Panc1 (cell line): ENCODE results near the gene ROBO1. TPM values are rescaled to one million over a fixed set of nuclear protein-coding genes. Genes with fewer than 3 reads are reported as not detected.

Experiments
- ATAC-seq: fragments of 200-7000 bp; cut with Tn5 transposase; 2 replicates; pipeline ENCODE4 v1.9.1; 2020; ENCODE audit warnings: mild to moderate bottlenecking, moderate library complexity
- BruUV-seq: library from RNA; stranded (reverse); fragments of 400-500 nt; replicated peaks from 2 replicates; lab custom pipeline; 2021; lab: Mats Ljungman, UMichigan
- CTCF ChIA-PET: fragments of 300-600 bp; sonication (Branson Sonifier 250); formaldehyde crosslinking; loops from one replicate; lab custom pipeline; 2022; ENCODE audit warnings: antibody characterized with exemption; lab: Charles Lee
- POLR2A ChIA-PET: fragments of 300-600 bp; sonication (Branson Sonifier 250); formaldehyde crosslinking; loops from one replicate; lab custom pipeline; 2022; ENCODE audit warnings: antibody characterized with exemption; lab: Charles Lee
- DNase-seq: peaks from one replicate; pipeline ENCODE4 v3.0.0-alpha.2; 2010; ENCODE audit warnings: low read depth, low spot score
- H3K27ac ChIP-seq: 2 replicates; pipeline ENCODE4 v1.5.1; 2011; ENCODE audit warnings: mild to moderate bottlenecking, low read length, inconsistent platforms
- H3K27me3 ChIP-seq: fragments of 200-500 bp; sonication (Bioruptor generic); 2 replicates; pipeline ENCODE4 v1.6.0; 2014; ENCODE audit warnings: low read length, inconsistent platforms; ENCODE audit not compliant: control insufficient read depth, insufficient read depth
- H3K36me3 ChIP-seq: fragments of 200-500 bp; sonication (Bioruptor generic); 2 replicates; pipeline ENCODE4 v1.5.1; 2014; ENCODE audit warnings: inconsistent platforms, mild to moderate bottlenecking, low read length, moderate library complexity; ENCODE audit not compliant: control insufficient read depth, insufficient read depth
- H3K4me1 ChIP-seq: 2 replicates; pipeline ENCODE4 v1.5.1; 2011; ENCODE audit warnings: inconsistent platforms, mild to moderate bottlenecking, low read length, moderate library complexity; ENCODE audit not compliant: control insufficient read depth, insufficient read depth
- H3K4me3 ChIP-seq, 2 experiments: 2 replicates each; pipeline ENCODE4 v1.5.1; 2011 to 2012; ENCODE audit warnings: low read depth in 2 of 2, low read length in 2 of 2, mild to moderate bottlenecking in 2 of 2, inconsistent platforms in 1 of 2, moderate library complexity in 1 of 2
- H3K9me3 ChIP-seq: fragments of 200-500 bp; sonication (Bioruptor generic); 2 replicates; pipeline ENCODE4 v1.5.1; 2014; ENCODE audit warnings: low read depth, mild to moderate bottlenecking, inconsistent platforms, low read length, moderate library complexity; ENCODE audit not compliant: control insufficient read depth, insufficient read depth
- POLR2AphosphoS5 ChIP-seq: IDR thresholded peaks from 2 replicates; pipeline ENCODE4 v1.6.1; 2012; ENCODE audit warnings: mild to moderate bottlenecking, low read depth, low read length, moderate library complexity
- SIN3A ChIP-seq: IDR thresholded peaks from 2 replicates; pipeline ENCODE4 v1.6.1; 2012; ENCODE audit warnings: low read depth, mild to moderate bottlenecking, low read length, moderate library complexity, borderline replicate concordance; ENCODE audit not compliant: insufficient read depth
- TCF7L2 ChIP-seq: IDR thresholded peaks from 2 replicates; pipeline ENCODE4 v1.6.1; 2011; ENCODE audit warnings: mild to moderate bottlenecking, low read depth, low read length, inconsistent platforms
- in situ Hi-C: cut with HindIII; loops from 2 replicates; pipeline ENCODE4 v1.10.0; 2016; ENCODE audit warnings: low sequenced_read_pairs, low pct_unique_long_range_greater_than_20kb
- intact Hi-C: fragments of 100-400 bp; cut with micrococcal nuclease; formaldehyde crosslinking; loops from one replicate; pipeline ENCODE4 v1.10.0; 2022; ENCODE audit not compliant: unreplicated experiment
- total RNA-seq: library from RNA; stranded (reverse); gene quantifications from one replicate; pipeline ENCODE4 v1.2.1, GENCODE V29; 2021; ENCODE audit not compliant: unreplicated experiment
- TF ChIP-seq, protein P1 (sequence below): fragments of 450-650 bp; IDR thresholded peaks from 2 replicates; pipeline ENCODE4 v1.5.1; 2017; ENCODE audit warnings: mild to moderate bottlenecking
- TF ChIP-seq, protein P2 (sequence below), 2 experiments: IDR thresholded peaks; 2 replicates each; pipeline ENCODE4 v1.6.1; 2011 to 2012; ENCODE audit warnings: low read depth in 2 of 2, control low read depth in 1 of 2, low read length in 1 of 2, mild to moderate bottlenecking in 1 of 2, moderate library complexity in 1 of 2; ENCODE audit not compliant: insufficient read depth in 1 of 2

Gene ROBO1
- total RNA-seq, 1 experiment from 2014 or later: 61.6 TPM

DNA sequence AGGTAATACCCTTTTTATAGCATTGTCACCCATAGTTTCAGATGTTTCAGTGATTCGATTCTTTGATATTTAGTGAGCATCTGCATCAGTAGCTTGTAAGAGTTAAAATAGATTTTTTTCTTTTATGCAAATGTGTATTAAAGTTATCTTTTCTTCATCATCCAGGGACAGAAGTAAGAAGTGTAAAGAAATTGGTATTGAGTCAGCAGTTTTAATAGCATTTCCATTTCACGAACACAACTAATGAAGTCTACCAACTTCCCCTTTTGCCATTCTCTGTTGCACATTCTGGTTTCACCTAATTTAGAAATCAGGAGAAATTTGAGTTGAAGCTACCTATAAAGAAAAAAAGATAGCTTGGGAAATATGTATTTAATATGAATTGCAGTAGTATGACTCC, 127.9 kb downstream of the ROBO1 start:
- intact Hi-C loops: no loop called here
- H3K27ac ChIP-seq: no peak overlapping the region
- BruUV-seq: no TSS peak
- TF ChIP-seq SIN3A (no peak), POLR2AphosphoS5 (no peak), TCF7L2 (no peak)
- TF ChIP-seq, protein P1, sequence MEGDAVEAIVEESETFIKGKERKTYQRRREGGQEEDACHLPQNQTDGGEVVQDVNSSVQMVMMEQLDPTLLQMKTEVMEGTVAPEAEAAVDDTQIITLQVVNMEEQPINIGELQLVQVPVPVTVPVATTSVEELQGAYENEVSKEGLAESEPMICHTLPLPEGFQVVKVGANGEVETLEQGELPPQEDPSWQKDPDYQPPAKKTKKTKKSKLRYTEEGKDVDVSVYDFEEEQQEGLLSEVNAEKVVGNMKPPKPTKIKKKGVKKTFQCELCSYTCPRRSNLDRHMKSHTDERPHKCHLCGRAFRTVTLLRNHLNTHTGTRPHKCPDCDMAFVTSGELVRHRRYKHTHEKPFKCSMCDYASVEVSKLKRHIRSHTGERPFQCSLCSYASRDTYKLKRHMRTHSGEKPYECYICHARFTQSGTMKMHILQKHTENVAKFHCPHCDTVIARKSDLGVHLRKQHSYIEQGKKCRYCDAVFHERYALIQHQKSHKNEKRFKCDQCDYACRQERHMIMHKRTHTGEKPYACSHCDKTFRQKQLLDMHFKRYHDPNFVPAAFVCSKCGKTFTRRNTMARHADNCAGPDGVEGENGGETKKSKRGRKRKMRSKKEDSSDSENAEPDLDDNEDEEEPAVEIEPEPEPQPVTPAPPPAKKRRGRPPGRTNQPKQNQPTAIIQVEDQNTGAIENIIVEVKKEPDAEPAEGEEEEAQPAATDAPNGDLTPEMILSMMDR: no peak
- no peaks in the 10 kb centered on the region for H3K36me3 ChIP-seq
- ChIA-PET POLR2A (no interaction called here), CTCF (no interaction called here)
- ATAC-seq: no peak
- H3K4me3 ChIP-seq: no peak overlapping the region
- H3K27me3 ChIP-seq: no peaks in the 10 kb centered on the region
- no peak for DNase-seq
- H3K9me3 ChIP-seq: no peaks in the 10 kb centered on the region
- in situ Hi-C loops: no loop called here
- no peaks in the 10 kb centered on the region for H3K4me1 ChIP-seq

DNA sequence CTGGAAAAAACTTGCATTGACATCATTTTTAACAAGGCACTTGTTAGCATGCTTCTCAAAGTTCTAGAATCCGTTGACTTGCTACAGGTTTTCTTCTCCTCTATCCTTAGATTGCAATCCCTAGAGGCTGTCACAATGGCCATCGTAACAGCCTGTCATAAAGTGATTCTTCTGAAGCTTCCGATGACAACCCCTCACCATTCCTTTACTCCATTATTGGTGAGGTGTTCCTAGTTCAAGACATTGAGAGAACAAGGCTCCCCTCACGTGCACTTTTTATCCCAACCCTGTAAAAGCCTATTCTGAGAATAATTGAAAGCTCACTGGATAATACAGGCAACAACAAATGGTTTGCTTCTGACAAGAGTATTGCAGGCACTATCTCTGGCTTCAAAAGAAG, 131.4 kb downstream of the ROBO1 start:
- CTCF ChIA-PET: no interaction called here
- no peak for DNase-seq
- no peak for ATAC-seq
- no peaks in the 10 kb centered on the region for H3K36me3 ChIP-seq
- no peak overlapping the region for H3K4me3 ChIP-seq
- no peaks in the 10 kb centered on the region for H3K4me1 ChIP-seq
- no TSS peak for BruUV-seq
- TF ChIP-seq, protein P1: no peak
- TF ChIP-seq TCF7L2: no peak
- TF ChIP-seq, protein P2, sequence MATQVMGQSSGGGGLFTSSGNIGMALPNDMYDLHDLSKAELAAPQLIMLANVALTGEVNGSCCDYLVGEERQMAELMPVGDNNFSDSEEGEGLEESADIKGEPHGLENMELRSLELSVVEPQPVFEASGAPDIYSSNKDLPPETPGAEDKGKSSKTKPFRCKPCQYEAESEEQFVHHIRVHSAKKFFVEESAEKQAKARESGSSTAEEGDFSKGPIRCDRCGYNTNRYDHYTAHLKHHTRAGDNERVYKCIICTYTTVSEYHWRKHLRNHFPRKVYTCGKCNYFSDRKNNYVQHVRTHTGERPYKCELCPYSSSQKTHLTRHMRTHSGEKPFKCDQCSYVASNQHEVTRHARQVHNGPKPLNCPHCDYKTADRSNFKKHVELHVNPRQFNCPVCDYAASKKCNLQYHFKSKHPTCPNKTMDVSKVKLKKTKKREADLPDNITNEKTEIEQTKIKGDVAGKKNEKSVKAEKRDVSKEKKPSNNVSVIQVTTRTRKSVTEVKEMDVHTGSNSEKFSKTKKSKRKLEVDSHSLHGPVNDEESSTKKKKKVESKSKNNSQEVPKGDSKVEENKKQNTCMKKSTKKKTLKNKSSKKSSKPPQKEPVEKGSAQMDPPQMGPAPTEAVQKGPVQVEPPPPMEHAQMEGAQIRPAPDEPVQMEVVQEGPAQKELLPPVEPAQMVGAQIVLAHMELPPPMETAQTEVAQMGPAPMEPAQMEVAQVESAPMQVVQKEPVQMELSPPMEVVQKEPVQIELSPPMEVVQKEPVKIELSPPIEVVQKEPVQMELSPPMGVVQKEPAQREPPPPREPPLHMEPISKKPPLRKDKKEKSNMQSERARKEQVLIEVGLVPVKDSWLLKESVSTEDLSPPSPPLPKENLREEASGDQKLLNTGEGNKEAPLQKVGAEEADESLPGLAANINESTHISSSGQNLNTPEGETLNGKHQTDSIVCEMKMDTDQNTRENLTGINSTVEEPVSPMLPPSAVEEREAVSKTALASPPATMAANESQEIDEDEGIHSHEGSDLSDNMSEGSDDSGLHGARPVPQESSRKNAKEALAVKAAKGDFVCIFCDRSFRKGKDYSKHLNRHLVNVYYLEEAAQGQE (IDR thresholded peaks at IDR 0.05; ENCODE audit: insufficient read depth in 1 of 2, low read depth in 2 of 2, low read length in 1 of 2): no peak
- no peak for TF ChIP-seq SIN3A
- no peak for TF ChIP-seq POLR2AphosphoS5
- H3K9me3 ChIP-seq: no peaks in the 10 kb centered on the region
- H3K27ac ChIP-seq: no peak overlapping the region
- in situ Hi-C loops (no loop called here), intact Hi-C loops (no loop called here)
- POLR2A ChIA-PET: no interaction called here
- no peaks in the 10 kb centered on the region for H3K27me3 ChIP-seq
